HEK293 (cell line): Measurements from ENCODE around the gene MLLT6.

Experiments used
- SP2 ChIP-seq: fragments of 450-650 bp; formaldehyde crosslinking; IDR thresholded peaks from 2 replicates; pipeline ENCODE4 v1.5.1; 2016; ENCODE audit warnings: missing biosample characterization, missing genetic modification characterization
- SP3 ChIP-seq: fragments of 450-650 bp; formaldehyde crosslinking; IDR thresholded peaks from 2 replicates; pipeline ENCODE4 v1.5.1; 2016; ENCODE audit warnings: missing biosample characterization, missing genetic modification characterization
- ZBTB21 ChIP-seq: fragments of 450-650 bp; formaldehyde crosslinking; IDR thresholded peaks from 2 replicates; pipeline ENCODE4 v1.5.1; 2017; ENCODE audit warnings: missing biosample characterization, missing genetic modification characterization
- ZEB2 ChIP-seq: fragments of 450-650 bp; formaldehyde crosslinking; IDR thresholded peaks from 2 replicates; pipeline ENCODE4 v1.5.1; 2016; ENCODE audit warnings: missing biosample characterization, missing genetic modification characterization
- ZFHX2 ChIP-seq: fragments of 450-650 bp; formaldehyde crosslinking; conservative IDR thresholded peaks from 2 replicates; pipeline ENCODE4 v1.5.1; 2016; ENCODE audit warnings: missing biosample characterization, missing genetic modification characterization
- ZNF121 ChIP-seq: fragments of 450-650 bp; formaldehyde crosslinking; IDR thresholded peaks from 2 replicates; pipeline ENCODE4 v1.5.1; 2016; ENCODE audit warnings: missing biosample characterization, missing genetic modification characterization
- ZNF157 ChIP-seq: fragments of 450-650 bp; formaldehyde crosslinking; IDR thresholded peaks from 2 replicates; pipeline ENCODE4 v1.5.1; 2016; ENCODE audit warnings: missing biosample characterization, missing genetic modification characterization
- ZNF184 ChIP-seq: fragments of 450-650 bp; IDR thresholded peaks from 2 replicates; pipeline ENCODE4 v1.5.1; 2018; ENCODE audit warnings: missing biosample characterization, mild to moderate bottlenecking, missing genetic modification characterization
- ZNF23 ChIP-seq: fragments of 450-650 bp; formaldehyde crosslinking; IDR thresholded peaks from 2 replicates; pipeline ENCODE4 v1.5.1; 2016; ENCODE audit warnings: missing biosample characterization, missing genetic modification characterization, borderline replicate concordance
- ZNF248 ChIP-seq: fragments of 450-650 bp; formaldehyde crosslinking; IDR thresholded peaks from 2 replicates; pipeline ENCODE4 v1.5.1; 2017; ENCODE audit warnings: missing biosample characterization, missing genetic modification characterization
- ZNF292 ChIP-seq: fragments of 450-650 bp; formaldehyde crosslinking; IDR thresholded peaks from 2 replicates; pipeline ENCODE4 v1.5.1; 2016; ENCODE audit warnings: low read depth, missing biosample characterization, missing genetic modification characterization, borderline replicate concordance
- ZNF311 ChIP-seq: fragments of 450-650 bp; formaldehyde crosslinking; IDR thresholded peaks from 2 replicates; pipeline ENCODE4 v1.5.1; 2017; ENCODE audit warnings: missing biosample characterization, missing genetic modification characterization, borderline replicate concordance
- ZNF335 ChIP-seq: fragments of 450-650 bp; formaldehyde crosslinking; conservative IDR thresholded peaks from 2 replicates; pipeline ENCODE4 v1.5.1; 2016; ENCODE audit warnings: missing biosample characterization, missing genetic modification characterization
- ZNF473 ChIP-seq: fragments of 450-650 bp; formaldehyde crosslinking; IDR thresholded peaks from 2 replicates; pipeline ENCODE4 v1.5.1; 2017; ENCODE audit warnings: missing biosample characterization, missing genetic modification characterization
- ZNF510 ChIP-seq: fragments of 450-650 bp; formaldehyde crosslinking; IDR thresholded peaks from 2 replicates; pipeline ENCODE4 v1.5.1; 2018; ENCODE audit warnings: mild to moderate bottlenecking, missing genetic modification characterization, missing biosample characterization; ENCODE audit not compliant: insufficient replicate concordance
- ZNF76 ChIP-seq: fragments of 450-650 bp; formaldehyde crosslinking; IDR thresholded peaks from 2 replicates; pipeline ENCODE4; 2016; ENCODE audit warnings: low read depth, missing biosample characterization, missing genetic modification characterization, borderline replicate concordance
- TF ChIP-seq, protein P1 (sequence below): fragments of 450-650 bp; formaldehyde crosslinking; conservative IDR thresholded peaks from 2 replicates; pipeline ENCODE4 v1.5.1; 2016; ENCODE audit warnings: low read depth, missing biosample characterization, missing genetic modification characterization
- TF ChIP-seq, protein P2 (sequence below): fragments of 450-650 bp; formaldehyde crosslinking; IDR thresholded peaks from 2 replicates; pipeline ENCODE4 v1.5.1; 2016; ENCODE audit warnings: missing biosample characterization, missing genetic modification characterization
- TF ChIP-seq, protein P3 (sequence below): fragments of 450-650 bp; formaldehyde crosslinking; IDR thresholded peaks from 2 replicates; pipeline ENCODE4 v1.5.1; 2017; ENCODE audit warnings: missing biosample characterization, missing genetic modification characterization
- TF ChIP-seq, protein P4 (sequence below): fragments of 450-650 bp; formaldehyde crosslinking; IDR thresholded peaks from 2 replicates; pipeline ENCODE4 v1.5.1; 2016; ENCODE audit warnings: missing biosample characterization, missing genetic modification characterization
- TF ChIP-seq, protein P5 (sequence below): fragments of 450-650 bp; formaldehyde crosslinking; IDR thresholded peaks from 2 replicates; pipeline ENCODE4 v1.5.1; 2016; ENCODE audit warnings: missing biosample characterization, missing genetic modification characterization, borderline replicate concordance
- TF ChIP-seq, protein P6 (sequence below): fragments of 450-650 bp; formaldehyde crosslinking; IDR thresholded peaks from 2 replicates; pipeline ENCODE4 v1.5.1; 2016; ENCODE audit warnings: missing biosample characterization, missing genetic modification characterization
- TF ChIP-seq, protein P7 (sequence below): fragments of 450-650 bp; formaldehyde crosslinking; IDR thresholded peaks from 2 replicates; pipeline ENCODE4 v1.5.1; 2017; ENCODE audit warnings: missing biosample characterization, mild to moderate bottlenecking, missing genetic modification characterization, moderate library complexity

The MLLT6 gene

DNA sequence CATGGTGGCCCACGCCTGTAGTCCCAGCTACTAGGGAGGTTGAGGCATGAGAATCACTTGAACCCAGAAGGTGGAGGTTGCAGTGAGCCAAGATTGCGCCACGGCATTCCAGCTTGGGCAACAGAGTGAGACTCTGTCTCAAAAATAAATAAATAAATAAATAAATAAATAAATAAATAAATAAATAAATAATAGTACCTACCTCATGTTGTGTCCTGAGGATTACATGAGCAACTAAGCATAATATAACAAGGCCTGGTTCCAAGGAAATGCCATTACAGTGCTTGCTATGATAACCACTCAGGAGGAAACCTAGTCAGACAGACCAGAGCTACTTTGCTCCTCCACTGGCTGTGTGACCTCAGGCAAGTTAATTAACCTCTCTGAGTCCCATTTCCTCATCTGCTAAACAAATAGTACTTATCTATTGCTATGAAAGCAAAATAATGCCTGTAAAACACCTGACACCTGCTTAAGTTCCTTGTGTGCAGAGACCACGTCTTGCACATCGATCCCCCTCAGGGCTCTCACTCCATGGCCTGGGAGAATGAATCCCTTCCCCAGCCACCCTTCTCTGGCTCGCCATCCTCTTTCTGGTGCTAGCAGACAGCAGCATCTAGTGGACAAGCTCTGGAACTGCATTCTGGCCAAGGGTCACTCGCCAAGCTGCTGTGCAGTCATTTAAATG is 37.8 kb upstream of the MLLT6 start (continued):
- no peak for TF ChIP-seq ZEB2
- peak; percentile 99 for TF ChIP-seq ZNF292 (tag by site-specific recombination)
- TF ChIP-seq, protein P1, sequence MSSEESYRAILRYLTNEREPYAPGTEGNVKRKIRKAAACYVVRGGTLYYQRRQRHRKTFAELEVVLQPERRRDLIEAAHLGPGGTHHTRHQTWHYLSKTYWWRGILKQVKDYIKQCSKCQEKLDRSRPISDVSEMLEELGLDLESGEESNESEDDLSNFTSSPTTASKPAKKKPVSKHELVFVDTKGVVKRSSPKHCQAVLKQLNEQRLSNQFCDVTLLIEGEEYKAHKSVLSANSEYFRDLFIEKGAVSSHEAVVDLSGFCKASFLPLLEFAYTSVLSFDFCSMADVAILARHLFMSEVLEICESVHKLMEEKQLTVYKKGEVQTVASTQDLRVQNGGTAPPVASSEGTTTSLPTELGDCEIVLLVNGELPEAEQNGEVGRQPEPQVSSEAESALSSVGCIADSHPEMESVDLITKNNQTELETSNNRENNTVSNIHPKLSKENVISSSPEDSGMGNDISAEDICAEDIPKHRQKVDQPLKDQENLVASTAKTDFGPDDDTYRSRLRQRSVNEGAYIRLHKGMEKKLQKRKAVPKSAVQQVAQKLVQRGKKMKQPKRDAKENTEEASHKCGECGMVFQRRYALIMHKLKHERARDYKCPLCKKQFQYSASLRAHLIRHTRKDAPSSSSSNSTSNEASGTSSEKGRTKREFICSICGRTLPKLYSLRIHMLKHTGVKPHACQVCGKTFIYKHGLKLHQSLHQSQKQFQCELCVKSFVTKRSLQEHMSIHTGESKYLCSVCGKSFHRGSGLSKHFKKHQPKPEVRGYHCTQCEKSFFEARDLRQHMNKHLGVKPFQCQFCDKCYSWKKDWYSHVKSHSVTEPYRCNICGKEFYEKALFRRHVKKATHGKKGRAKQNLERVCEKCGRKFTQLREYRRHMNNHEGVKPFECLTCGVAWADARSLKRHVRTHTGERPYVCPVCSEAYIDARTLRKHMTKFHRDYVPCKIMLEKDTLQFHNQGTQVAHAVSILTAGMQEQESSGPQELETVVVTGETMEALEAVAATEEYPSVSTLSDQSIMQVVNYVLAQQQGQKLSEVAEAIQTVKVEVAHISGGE (tag by site-specific recombination): peak; percentile 87
- TF ChIP-seq ZFHX2 (tag by site-specific recombination): no peak
- no peak for TF ChIP-seq ZNF510
- no peak for TF ChIP-seq ZNF184 (tag by site-specific recombination)
- TF ChIP-seq ZNF473 (tag by site-specific recombination): no peak
- TF ChIP-seq ZNF76 (tag by site-specific recombination): 0 out of 2 replicates have a peak, but pooled peaks have one; percentile 39
- TF ChIP-seq, protein P2, sequence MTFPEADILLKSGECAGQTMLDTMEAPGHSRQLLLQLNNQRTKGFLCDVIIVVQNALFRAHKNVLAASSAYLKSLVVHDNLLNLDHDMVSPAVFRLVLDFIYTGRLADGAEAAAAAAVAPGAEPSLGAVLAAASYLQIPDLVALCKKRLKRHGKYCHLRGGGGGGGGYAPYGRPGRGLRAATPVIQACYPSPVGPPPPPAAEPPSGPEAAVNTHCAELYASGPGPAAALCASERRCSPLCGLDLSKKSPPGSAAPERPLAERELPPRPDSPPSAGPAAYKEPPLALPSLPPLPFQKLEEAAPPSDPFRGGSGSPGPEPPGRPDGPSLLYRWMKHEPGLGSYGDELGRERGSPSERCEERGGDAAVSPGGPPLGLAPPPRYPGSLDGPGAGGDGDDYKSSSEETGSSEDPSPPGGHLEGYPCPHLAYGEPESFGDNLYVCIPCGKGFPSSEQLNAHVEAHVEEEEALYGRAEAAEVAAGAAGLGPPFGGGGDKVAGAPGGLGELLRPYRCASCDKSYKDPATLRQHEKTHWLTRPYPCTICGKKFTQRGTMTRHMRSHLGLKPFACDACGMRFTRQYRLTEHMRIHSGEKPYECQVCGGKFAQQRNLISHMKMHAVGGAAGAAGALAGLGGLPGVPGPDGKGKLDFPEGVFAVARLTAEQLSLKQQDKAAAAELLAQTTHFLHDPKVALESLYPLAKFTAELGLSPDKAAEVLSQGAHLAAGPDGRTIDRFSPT (tag by site-specific recombination): no peak
- TF ChIP-seq ZNF157 (tag by site-specific recombination): peak; percentile 44
- TF ChIP-seq SP3 (tag by site-specific recombination): peak; percentile 46; the same call in 1 of the 2 replicates
- no peak for TF ChIP-seq ZNF311 (tag by site-specific recombination)
- no peak for TF ChIP-seq ZNF248 (tag by site-specific recombination)
- TF ChIP-seq, protein P3, sequence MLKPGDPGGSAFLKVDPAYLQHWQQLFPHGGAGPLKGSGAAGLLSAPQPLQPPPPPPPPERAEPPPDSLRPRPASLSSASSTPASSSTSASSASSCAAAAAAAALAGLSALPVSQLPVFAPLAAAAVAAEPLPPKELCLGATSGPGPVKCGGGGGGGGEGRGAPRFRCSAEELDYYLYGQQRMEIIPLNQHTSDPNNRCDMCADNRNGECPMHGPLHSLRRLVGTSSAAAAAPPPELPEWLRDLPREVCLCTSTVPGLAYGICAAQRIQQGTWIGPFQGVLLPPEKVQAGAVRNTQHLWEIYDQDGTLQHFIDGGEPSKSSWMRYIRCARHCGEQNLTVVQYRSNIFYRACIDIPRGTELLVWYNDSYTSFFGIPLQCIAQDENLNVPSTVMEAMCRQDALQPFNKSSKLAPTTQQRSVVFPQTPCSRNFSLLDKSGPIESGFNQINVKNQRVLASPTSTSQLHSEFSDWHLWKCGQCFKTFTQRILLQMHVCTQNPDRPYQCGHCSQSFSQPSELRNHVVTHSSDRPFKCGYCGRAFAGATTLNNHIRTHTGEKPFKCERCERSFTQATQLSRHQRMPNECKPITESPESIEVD: no peak
- TF ChIP-seq, protein P4, sequence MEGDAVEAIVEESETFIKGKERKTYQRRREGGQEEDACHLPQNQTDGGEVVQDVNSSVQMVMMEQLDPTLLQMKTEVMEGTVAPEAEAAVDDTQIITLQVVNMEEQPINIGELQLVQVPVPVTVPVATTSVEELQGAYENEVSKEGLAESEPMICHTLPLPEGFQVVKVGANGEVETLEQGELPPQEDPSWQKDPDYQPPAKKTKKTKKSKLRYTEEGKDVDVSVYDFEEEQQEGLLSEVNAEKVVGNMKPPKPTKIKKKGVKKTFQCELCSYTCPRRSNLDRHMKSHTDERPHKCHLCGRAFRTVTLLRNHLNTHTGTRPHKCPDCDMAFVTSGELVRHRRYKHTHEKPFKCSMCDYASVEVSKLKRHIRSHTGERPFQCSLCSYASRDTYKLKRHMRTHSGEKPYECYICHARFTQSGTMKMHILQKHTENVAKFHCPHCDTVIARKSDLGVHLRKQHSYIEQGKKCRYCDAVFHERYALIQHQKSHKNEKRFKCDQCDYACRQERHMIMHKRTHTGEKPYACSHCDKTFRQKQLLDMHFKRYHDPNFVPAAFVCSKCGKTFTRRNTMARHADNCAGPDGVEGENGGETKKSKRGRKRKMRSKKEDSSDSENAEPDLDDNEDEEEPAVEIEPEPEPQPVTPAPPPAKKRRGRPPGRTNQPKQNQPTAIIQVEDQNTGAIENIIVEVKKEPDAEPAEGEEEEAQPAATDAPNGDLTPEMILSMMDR: peak; percentile 88
- TF ChIP-seq, protein P5, sequence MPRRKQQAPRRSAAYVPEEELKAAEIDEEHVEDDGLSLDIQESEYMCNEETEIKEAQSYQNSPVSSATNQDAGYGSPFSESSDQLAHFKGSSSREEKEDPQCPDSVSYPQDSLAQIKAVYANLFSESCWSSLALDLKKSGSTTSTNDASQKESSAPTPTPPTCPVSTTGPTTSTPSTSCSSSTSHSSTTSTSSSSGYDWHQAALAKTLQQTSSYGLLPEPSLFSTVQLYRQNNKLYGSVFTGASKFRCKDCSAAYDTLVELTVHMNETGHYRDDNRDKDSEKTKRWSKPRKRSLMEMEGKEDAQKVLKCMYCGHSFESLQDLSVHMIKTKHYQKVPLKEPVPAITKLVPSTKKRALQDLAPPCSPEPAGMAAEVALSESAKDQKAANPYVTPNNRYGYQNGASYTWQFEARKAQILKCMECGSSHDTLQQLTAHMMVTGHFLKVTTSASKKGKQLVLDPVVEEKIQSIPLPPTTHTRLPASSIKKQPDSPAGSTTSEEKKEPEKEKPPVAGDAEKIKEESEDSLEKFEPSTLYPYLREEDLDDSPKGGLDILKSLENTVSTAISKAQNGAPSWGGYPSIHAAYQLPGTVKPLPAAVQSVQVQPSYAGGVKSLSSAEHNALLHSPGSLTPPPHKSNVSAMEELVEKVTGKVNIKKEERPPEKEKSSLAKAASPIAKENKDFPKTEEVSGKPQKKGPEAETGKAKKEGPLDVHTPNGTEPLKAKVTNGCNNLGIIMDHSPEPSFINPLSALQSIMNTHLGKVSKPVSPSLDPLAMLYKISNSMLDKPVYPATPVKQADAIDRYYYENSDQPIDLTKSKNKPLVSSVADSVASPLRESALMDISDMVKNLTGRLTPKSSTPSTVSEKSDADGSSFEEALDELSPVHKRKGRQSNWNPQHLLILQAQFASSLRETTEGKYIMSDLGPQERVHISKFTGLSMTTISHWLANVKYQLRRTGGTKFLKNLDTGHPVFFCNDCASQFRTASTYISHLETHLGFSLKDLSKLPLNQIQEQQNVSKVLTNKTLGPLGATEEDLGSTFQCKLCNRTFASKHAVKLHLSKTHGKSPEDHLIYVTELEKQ (tag by site-specific recombination): peak; percentile 73; the same call in 1 of the 2 replicates
- 0 out of 2 replicates have a peak, but pooled peaks have one; percentile 49 for TF ChIP-seq ZNF23 (tag by site-specific recombination)
- TF ChIP-seq ZNF335: no peak
- no peak for TF ChIP-seq SP2 (tag by site-specific recombination)
- TF ChIP-seq, protein P6, sequence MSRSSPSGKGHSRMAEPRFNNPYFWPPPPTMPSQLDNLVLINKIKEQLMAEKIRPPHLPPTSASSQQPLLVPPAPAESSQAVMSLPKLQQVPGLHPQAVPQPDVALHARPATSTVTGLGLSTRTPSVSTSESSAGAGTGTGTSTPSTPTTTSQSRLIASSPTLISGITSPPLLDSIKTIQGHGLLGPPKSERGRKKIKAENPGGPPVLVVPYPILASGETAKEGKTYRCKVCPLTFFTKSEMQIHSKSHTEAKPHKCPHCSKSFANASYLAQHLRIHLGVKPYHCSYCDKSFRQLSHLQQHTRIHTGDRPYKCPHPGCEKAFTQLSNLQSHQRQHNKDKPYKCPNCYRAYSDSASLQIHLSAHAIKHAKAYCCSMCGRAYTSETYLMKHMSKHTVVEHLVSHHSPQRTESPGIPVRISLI (tag by site-specific recombination): no peak
- TF ChIP-seq ZNF121 (tag by site-specific recombination): no peak; the same call in 1 of the 2 replicates
- TF ChIP-seq, protein P7, sequence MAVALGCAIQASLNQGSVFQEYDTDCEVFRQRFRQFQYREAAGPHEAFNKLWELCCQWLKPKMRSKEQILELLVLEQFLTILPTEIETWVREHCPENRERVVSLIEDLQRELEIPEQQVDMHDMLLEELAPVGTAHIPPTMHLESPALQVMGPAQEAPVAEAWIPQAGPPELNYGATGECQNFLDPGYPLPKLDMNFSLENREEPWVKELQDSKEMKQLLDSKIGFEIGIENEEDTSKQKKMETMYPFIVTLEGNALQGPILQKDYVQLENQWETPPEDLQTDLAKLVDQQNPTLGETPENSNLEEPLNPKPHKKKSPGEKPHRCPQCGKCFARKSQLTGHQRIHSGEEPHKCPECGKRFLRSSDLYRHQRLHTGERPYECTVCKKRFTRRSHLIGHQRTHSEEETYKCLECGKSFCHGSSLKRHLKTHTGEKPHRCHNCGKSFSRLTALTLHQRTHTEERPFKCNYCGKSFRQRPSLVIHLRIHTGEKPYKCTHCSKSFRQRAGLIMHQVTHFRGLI (tag by site-specific recombination): no peak; the same call in 1 of the 2 replicates
- peak; percentile 75 for TF ChIP-seq ZBTB21 (tag by site-specific recombination)
